CD14-positive monocyte (primary cell): ENCODE measurements around the gene BANF1. TPM values are rescaled to one million over a fixed set of nuclear protein-coding genes. Genes with fewer than 3 reads are reported as not detected.

Experiments
- DNase-seq, 3 donors: peaks; one replicate each; pipeline ENCODE4 v3.0.0-alpha.2; 2011 to 2022
- H2AFZ ChIP-seq: 2 replicates; pipeline ENCODE4 v1.6.0; 2012; ENCODE audit warnings: mild to moderate bottlenecking, low read depth, low read length, inconsistent platforms; ENCODE audit not compliant: insufficient read depth, poor library complexity, severe bottlenecking
- H3K27ac ChIP-seq, 2 donors: 1 replicate in 1 of 2; 2 replicates in 1 of 2; pipeline ENCODE4 v1.5.1; 2012 to 2013; ENCODE audit warnings: low read length in 2 of 2, control low read depth in 1 of 2, inconsistent platforms in 1 of 2, low read depth in 1 of 2, mild to moderate bottlenecking in 1 of 2
- H3K27me3 ChIP-seq, 2 donors: one replicate each; pipeline versions ENCODE4 v1.6.0 to v1.6.1; 2011 to 2013; ENCODE audit warnings: low read length in 2 of 2; ENCODE audit not compliant: control insufficient read depth in 2 of 2, insufficient read depth in 2 of 2
- H3K36me3 ChIP-seq, 2 donors: replicated peaks in 1 of 2; 1 replicate in 1 of 2; 2 replicates in 1 of 2; pipeline versions ENCODE4 v1.5.1 to v1.6.1; 2012 to 2013; ENCODE audit warnings: low read length in 2 of 2, control low read depth in 1 of 2, inconsistent platforms in 1 of 2, mild to moderate bottlenecking in 1 of 2; ENCODE audit not compliant: insufficient read depth in 2 of 2, control insufficient read depth in 1 of 2
- H3K4me1 ChIP-seq, 2 donors: 1 replicate in 1 of 2; 2 replicates in 1 of 2; pipeline versions ENCODE4 v1.5.1 to v1.6.1; 2012 to 2013; ENCODE audit warnings: low read length in 2 of 2, control low read depth in 1 of 2, inconsistent platforms in 1 of 2, mild to moderate bottlenecking in 1 of 2, moderate library complexity in 1 of 2; ENCODE audit not compliant: insufficient read depth in 2 of 2, control insufficient read depth in 1 of 2
- H3K4me2 ChIP-seq: replicated peaks from 2 replicates; pipeline ENCODE3; 2012; ENCODE audit warnings: low read length, moderate library complexity, mild to moderate bottlenecking; ENCODE audit not compliant: poor library complexity, severe bottlenecking; ENCODE audit errors: extremely low read depth
- H3K4me3 ChIP-seq, 3 experiments: fragments of 200-600 bp in 1 of 3; sonication (generic) in 1 of 3; replicated peaks in 1 of 3; 1 replicate in 2 of 3; 2 replicates in 1 of 3; pipeline ENCODE4 v1.5.1; 2011 to 2013; ENCODE audit warnings: low read length in 3 of 3, mild to moderate bottlenecking in 3 of 3, control low read depth in 2 of 3, low read depth in 2 of 3, inconsistent platforms in 1 of 3, moderate library complexity in 1 of 3
- H3K79me2 ChIP-seq: 2 replicates; pipeline ENCODE4 v1.6.0; 2012; ENCODE audit warnings: mild to moderate bottlenecking, control low read depth, inconsistent platforms, low read length, moderate library complexity; ENCODE audit not compliant: insufficient read depth
- H3K9ac ChIP-seq: 2 replicates; pipeline ENCODE4 v1.6.0; 2017; ENCODE audit warnings: low read length, mild to moderate bottlenecking; ENCODE audit not compliant: insufficient read depth, poor library complexity, severe bottlenecking
- H3K9me3 ChIP-seq, 2 donors: replicated peaks in 1 of 2; 1 replicate in 1 of 2; 2 replicates in 1 of 2; pipeline versions ENCODE4 v1.5.1 to v1.6.1; 2012 to 2013; ENCODE audit warnings: low read length in 2 of 2, control low read depth in 1 of 2; ENCODE audit not compliant: control insufficient read depth in 1 of 2, insufficient read depth in 1 of 2
- H4K20me1 ChIP-seq: 2 replicates; pipeline ENCODE4 v1.6.0; 2012; ENCODE audit warnings: mild to moderate bottlenecking, low read length, control low read depth, moderate library complexity; ENCODE audit not compliant: insufficient read depth
- H3K27ac Mint-ChIP-seq, 7 donors: one replicate each; pipeline ENCODE4 v1.8.0; 2020; ENCODE audit warnings: mild to moderate bottlenecking in 7 of 7, mixed read lengths in 7 of 7, moderate library complexity in 6 of 7, inconsistent platforms in 2 of 7
- H3K27me3 Mint-ChIP-seq, 3 donors: one replicate each; pipeline ENCODE4 v1.8.0; 2021 to 2022; ENCODE audit warnings: low read depth in 3 of 3, mild to moderate bottlenecking in 3 of 3, mixed read lengths in 3 of 3, moderate library complexity in 3 of 3, inconsistent platforms in 1 of 3
- H3K36me3 Mint-ChIP-seq, 2 donors: one replicate each; pipeline ENCODE4 v1.8.0; 2020; ENCODE audit warnings: mixed read lengths in 2 of 2, inconsistent platforms in 1 of 2, mild to moderate bottlenecking in 1 of 2
- H3K4me1 Mint-ChIP-seq: one replicate; pipeline ENCODE4 v1.8.0; 2020; ENCODE audit warnings: mild to moderate bottlenecking, mixed read lengths
- H3K4me3 Mint-ChIP-seq, 2 donors: one replicate each; pipeline ENCODE4 v1.8.0; 2020; ENCODE audit warnings: mild to moderate bottlenecking in 2 of 2, mixed read lengths in 2 of 2, moderate library complexity in 1 of 2
- H3K9me3 Mint-ChIP-seq, 7 donors: one replicate each; pipeline ENCODE4 v1.8.0; 2020 to 2022; ENCODE audit warnings: mixed read lengths in 7 of 7, mild to moderate bottlenecking in 6 of 7, moderate library complexity in 6 of 7, inconsistent platforms in 2 of 7
- WGBS: methylation state at CpG from one replicate; pipeline ENCODE4 v1.1.5; 2013; ENCODE audit warnings: missing lambda C conversion rate; ENCODE audit not compliant: insufficient coverage; 5-methylcytosine and 5-hydroxymethylcytosine counted together
- intact Hi-C, 2 donors: fragments of 100-400 bp; cut with micrococcal nuclease; formaldehyde crosslinking; loops; one replicate each; pipeline versions ENCODE4 v1.15.0 to v1.15.1; 2023
- polyA plus RNA-seq, 3 donors: library from polyadenylated mRNA; depleted of rRNA in 1 of 3; unstranded in 2 of 3; stranded (reverse) in 1 of 3; fragments of 300-500 nt in 2 of 3; fragments of >200 nt in 1 of 3; fragmentation: Illumina TruSeq in 2 of 3; gene quantifications; 1 replicate in 2 of 3; 2 replicates in 1 of 3; pipeline ENCODE4 v1.2.3, GENCODE V29; 2012 to 2021
- TF ChIP-seq, protein P1 (sequence below): fragments of 200-600 bp; IDR thresholded peaks from one replicate; pipeline ENCODE4 v1.8.0; 2022; ENCODE audit warnings: antibody characterized with exemption, mild to moderate bottlenecking

Gene BANF1
- polyA plus RNA-seq, 3 donors = 79.9 to 175 (median 142) TPM

DNA sequence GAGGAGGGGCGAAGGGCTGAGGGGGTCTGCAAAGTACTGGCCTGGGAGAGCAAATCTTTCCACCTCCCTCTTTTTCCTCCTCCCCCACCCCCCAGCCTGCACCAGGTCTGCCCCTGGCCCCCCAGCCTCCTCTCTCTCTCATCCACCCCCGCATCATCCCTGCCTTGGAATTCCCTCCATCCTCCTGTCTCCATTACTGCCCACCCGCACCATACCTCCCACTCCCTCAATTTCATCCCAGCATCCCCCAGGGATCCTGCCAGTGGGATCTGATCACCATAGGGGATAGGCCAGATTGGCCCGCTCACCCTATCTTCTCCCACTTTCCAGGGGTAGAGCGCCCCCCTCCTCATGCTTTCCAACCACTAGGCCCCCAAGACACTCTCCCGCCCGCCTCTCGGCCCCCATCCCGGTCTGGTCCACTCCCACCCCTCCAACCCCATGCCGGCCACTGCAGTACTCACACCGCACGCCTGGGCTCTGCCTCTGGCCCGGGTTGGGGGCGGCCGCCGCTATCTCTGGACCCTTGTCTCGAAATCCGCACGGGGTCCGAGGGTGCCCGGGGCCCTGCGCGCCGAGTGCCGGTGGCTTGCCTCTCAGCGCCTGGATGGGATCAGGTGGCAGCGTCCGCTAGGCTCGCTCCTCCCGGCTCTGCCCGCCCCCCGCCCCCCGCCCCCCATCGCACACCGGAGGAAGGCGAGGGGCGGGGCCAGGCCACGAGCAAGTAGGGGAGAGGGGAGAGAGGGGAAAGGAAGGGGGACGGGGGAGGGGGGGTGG, 46.4 kb downstream of the BANF1 start, which contains the start of gene GAL3ST3:
GAL3ST3 (minus strand) TSS at position 615 of the 777 bp plus-strand sequence. CDS start 3,746 bp downstream, outside the sequence.
- Histone ChIP-seq H3K4me1 (peaks cover 16 to 26% of the 10 kb centered on the region in 2 donors), H3K79me2 (peaks cover 16% of the 10 kb centered on the region), H3K27ac (no peak within 1 kb of the TSS), H3K4me3 (no peak within 1 kb of the TSS), H3K9me3 (no peaks in the 10 kb centered on the region), H2AFZ (no peak within 1 kb of the TSS), H3K36me3 (no peaks in the 10 kb centered on the region), H4K20me1 (peaks cover 5% of the 10 kb centered on the region), H3K4me2 (no peak within 1 kb of the TSS), H3K9ac (no peak within 1 kb of the TSS), H3K27me3 (peaks cover 2 to 19% of the 10 kb centered on the region in 2 donors)
- H3K4me3 Mint-ChIP-seq = peak within 1 kb of the TSS in 1 of 2 donors; percentile 62
- peaks cover 6 to 7% of the 10 kb centered on the region in 2 donors for H3K36me3 Mint-ChIP-seq
- peaks cover 0 to 4% (median 0%) of the 10 kb centered on the region in 7 donors for H3K9me3 Mint-ChIP-seq
- 17% methylated on average over 22 of the region's 39 CpGs for WGBS
- peaks cover 18 to 31% (median 27%) of the 10 kb centered on the region in 3 donors for H3K27me3 Mint-ChIP-seq
- no peak for DNase-seq
- TF ChIP-seq, protein P1, sequence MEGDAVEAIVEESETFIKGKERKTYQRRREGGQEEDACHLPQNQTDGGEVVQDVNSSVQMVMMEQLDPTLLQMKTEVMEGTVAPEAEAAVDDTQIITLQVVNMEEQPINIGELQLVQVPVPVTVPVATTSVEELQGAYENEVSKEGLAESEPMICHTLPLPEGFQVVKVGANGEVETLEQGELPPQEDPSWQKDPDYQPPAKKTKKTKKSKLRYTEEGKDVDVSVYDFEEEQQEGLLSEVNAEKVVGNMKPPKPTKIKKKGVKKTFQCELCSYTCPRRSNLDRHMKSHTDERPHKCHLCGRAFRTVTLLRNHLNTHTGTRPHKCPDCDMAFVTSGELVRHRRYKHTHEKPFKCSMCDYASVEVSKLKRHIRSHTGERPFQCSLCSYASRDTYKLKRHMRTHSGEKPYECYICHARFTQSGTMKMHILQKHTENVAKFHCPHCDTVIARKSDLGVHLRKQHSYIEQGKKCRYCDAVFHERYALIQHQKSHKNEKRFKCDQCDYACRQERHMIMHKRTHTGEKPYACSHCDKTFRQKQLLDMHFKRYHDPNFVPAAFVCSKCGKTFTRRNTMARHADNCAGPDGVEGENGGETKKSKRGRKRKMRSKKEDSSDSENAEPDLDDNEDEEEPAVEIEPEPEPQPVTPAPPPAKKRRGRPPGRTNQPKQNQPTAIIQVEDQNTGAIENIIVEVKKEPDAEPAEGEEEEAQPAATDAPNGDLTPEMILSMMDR = no peak
- peaks cover 28% of the 10 kb centered on the region for H3K4me1 Mint-ChIP-seq
- intact Hi-C loops = no loop called here
- H3K27ac Mint-ChIP-seq = peak within 1 kb of the TSS in 1 of 7 donors; percentile 21

DNA sequence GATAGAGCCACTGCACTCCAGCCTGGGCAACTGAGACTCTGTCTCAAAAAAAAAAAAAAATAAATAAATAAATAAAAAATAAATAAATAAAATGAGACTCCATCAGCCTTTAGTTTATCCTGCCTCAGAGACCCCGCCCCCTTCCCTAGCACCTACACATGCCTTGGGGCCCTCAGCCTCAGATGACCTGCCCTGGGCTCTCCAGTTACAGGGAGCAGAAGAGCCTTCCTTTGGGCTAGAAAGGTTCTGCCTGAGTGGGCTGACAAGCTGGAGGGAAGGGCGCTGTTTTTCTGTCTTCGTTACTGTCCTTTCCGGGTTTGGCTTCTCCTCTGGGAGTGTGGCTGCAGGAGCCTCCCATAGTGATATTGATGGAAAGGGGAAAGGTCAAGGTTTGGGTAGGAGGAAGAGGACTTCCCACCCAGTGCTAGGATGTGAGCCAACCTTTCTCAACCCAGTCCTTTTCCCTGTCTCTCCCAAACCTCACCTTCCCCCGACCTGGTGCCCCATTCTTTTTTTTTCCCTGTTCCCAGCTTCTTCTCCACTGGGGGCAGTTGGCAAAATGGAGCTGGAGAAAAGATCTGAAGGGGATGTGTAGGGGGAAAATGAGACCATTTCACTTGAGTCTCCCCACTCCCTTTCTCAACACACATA, 48.4 kb downstream of the BANF1 start:
- H3K27ac ChIP-seq = no peak overlapping the region
- no peak overlapping the region for H3K9ac ChIP-seq
- 100% methylated on average over 1 of the region's 5 CpGs for WGBS
- H3K4me1 Mint-ChIP-seq = peaks cover 20% of the 10 kb centered on the region
- peak overlapping the region in 2 of 7 donors; percentile 33 to 57 for H3K27ac Mint-ChIP-seq
- peaks cover 18 to 25% (median 18%) of the 10 kb centered on the region in 3 donors for H3K27me3 Mint-ChIP-seq
- H3K36me3 Mint-ChIP-seq = peaks cover 19 to 24% of the 10 kb centered on the region in 2 donors
- peaks cover 2 to 19% of the 10 kb centered on the region in 2 donors for H3K27me3 ChIP-seq
- TF ChIP-seq, protein P1 = no peak
- peaks cover 13 to 15% of the 10 kb centered on the region in 2 donors for H3K36me3 ChIP-seq
- H3K4me1 ChIP-seq = peaks cover 16 to 26% of the 10 kb centered on the region in 2 donors
- no peaks in the 10 kb centered on the region for H3K9me3 ChIP-seq
- H3K79me2 ChIP-seq = peaks cover 34% of the 10 kb centered on the region
- H2AFZ ChIP-seq = peak overlapping the region; percentile 94
- intact Hi-C loops = no loop called here
- H3K9me3 Mint-ChIP-seq = peaks cover 0 to 4% (median 0%) of the 10 kb centered on the region in 7 donors
- no peak overlapping the region for H3K4me3 Mint-ChIP-seq
- H3K4me2 ChIP-seq = peak overlapping the region; percentile 85
- no peak for DNase-seq
- no peak overlapping the region for H3K4me3 ChIP-seq
- H4K20me1 ChIP-seq = peaks cover 5% of the 10 kb centered on the region
